ENCODE results near the gene METTL25.

The METTL25 gene

DNA sequence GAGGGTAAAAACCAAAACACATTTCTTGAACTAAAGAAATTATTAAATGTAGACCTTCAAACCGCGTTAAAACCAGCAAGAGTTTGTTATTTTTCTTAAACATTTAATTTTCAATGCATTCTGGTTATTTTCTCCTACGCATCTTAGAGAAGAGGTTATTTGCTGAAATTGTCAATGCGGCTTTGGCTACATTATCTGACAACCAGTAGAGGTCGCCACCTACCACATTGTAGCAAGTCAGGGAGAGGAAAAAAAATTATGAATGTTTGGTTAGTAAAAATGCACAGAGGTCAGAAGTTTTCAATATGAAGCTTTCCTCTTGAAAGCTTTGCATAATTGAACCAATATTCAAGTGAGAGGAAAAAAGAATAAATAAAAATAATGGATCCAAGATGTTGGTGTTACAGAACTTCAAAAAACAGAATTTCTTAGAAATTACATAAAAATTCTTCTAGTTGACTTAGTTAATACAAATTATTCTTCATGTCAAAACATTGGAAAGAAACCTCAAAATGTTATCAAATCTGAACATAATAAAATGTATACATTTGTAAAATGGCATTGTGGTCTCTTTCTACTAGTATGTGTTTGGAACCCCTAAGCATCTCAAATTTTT is 168.9 kb downstream of the METTL25 start:
- no peak overlapping the region for H3K27ac ChIP-seq
- no peaks in the 10 kb centered on the region for H3K27me3 ChIP-seq
- no peak for TF ChIP-seq Cebpa-rat (IDR thresholded peaks at IDR 0.05)
- no peak overlapping the region for H3K9ac ChIP-seq
- H3K9me3 ChIP-seq (replicated peaks in 1 of 11), result no peaks in the 10 kb centered on the region
- no peaks in the 10 kb centered on the region for H4K20me1 ChIP-seq
- H3K4me2 ChIP-seq, result no peak overlapping the region
- H3K4me3 ChIP-seq, result no peak overlapping the region
- H3K4me1 ChIP-seq, result no peaks in the 10 kb centered on the region
- no peaks in the 10 kb centered on the region for H3K36me3 ChIP-seq
